SK-MEL-5 (cell line): ENCODE measurements around the gene ALG10B. TPM values are rescaled to one million over a fixed set of nuclear protein-coding genes. Genes with fewer than 3 reads are reported as not detected.
"Not testable (repeated sequence)": the region's sequence is repeated elsewhere in the genome, so short reads cannot be mapped to it uniquely, and the experiment has no call there.

Experiments used
- DNase-seq: peaks from one replicate; pipeline ENCODE4 v3.0.0-alpha.2; 2016; ENCODE audit warnings: low read depth, low spot score
- in situ Hi-C: cut with HindIII; loops from 2 replicates; pipeline ENCODE4 v1.10.0; 2016; ENCODE audit warnings: low sequenced_read_pairs, high pct_unique_total_duplicates, low pct_unique_long_range_greater_than_20kb
- polyA plus RNA-seq, 2 experiments: library from polyadenylated mRNA; depleted of rRNA; stranded (reverse); fragments of >200 nt; gene quantifications; 2 replicates each; pipeline ENCODE4 v1.2.3, GENCODE V29; 2015
- total RNA-seq: library from RNA; depleted of rRNA; stranded (reverse); fragments of >200 nt; shearing (Covaris generic); gene quantifications from 2 replicates; pipeline ENCODE4 v1.2.3, GENCODE V29; 2014; rRNA removed

The ALG10B gene
- total RNA-seq, result 3.8 and 5.1 TPM in 2 replicates
- polyA plus RNA-seq (2015; cell fraction: cytosol; rRNA removed), result 8.3 and 9.9 TPM in 2 replicates
- 15.6 and 21.6 TPM in 2 replicates for polyA plus RNA-seq (2015; cell fraction: nucleus; rRNA removed)

GRCh38 chr12:38316391-38317129 lies at the start of gene ALG10B:
Gene ALG10B, plus strand, starts transcription at chr12:38316774. Its CDS starts 120 bp downstream, at chr12:38316894.
- in situ Hi-C loops, result no loop called here
- DNase-seq, result peak; percentile 98

- in situ Hi-C loops, result no loop called here
- DNase-seq, result no peak
Observed at GRCh38 chr12:38268612-38269011, 48.0 kb upstream of the ALG10B start.

GRCh38 chr12:38269897-38270296 lies 46.7 kb upstream of the ALG10B start:
- in situ Hi-C loops, result no loop called here
- no peak for DNase-seq

- no peak for DNase-seq
- in situ Hi-C loops, result no loop called here
Observed at GRCh38 chr12:38279756-38280155, 36.8 kb upstream of the ALG10B start.

- in situ Hi-C loops, result no loop called here
- peak; percentile 7 for DNase-seq
Observed at GRCh38 chr12:38282886-38283285, 33.7 kb upstream of the ALG10B start.

GRCh38 chr12:38289396-38289795 lies 27.2 kb upstream of the ALG10B start:
- in situ Hi-C loops, result no loop called here
- no peak for DNase-seq

- no peak for DNase-seq
- in situ Hi-C loops, result no loop called here
Observed at GRCh38 chr12:38291160-38291559, 25.4 kb upstream of the ALG10B start.

- in situ Hi-C loops, DNase-seq: not testable (repeated sequence)
Observed at GRCh38 chr12:38302972-38303371, 13.6 kb upstream of the ALG10B start.

GRCh38 chr12:38321966-38322365 lies 5.4 kb downstream of the ALG10B start:
- DNase-seq, in situ Hi-C loops: not testable (repeated sequence)

- in situ Hi-C loops, result no loop called here
- no peak for DNase-seq
Observed at GRCh38 chr12:38324912-38325311, 8.3 kb downstream of the ALG10B start.

GRCh38 chr12:38327356-38327755 lies 10.8 kb downstream of the ALG10B start:
- no peak for DNase-seq
- in situ Hi-C loops, result no loop called here

GRCh38 chr12:38328306-38328895 lies 11.8 kb downstream of the ALG10B start:
- peak; percentile 67 for DNase-seq
- in situ Hi-C loops, result no loop called here

GRCh38 chr12:38330414-38330813 lies 13.8 kb downstream of the ALG10B start:
- DNase-seq, in situ Hi-C loops: not testable (repeated sequence)

GRCh38 chr12:38332814-38333213 lies 16.2 kb downstream of the ALG10B start:
- no peak for DNase-seq
- in situ Hi-C loops, result no loop called here

- DNase-seq, result no peak
- in situ Hi-C loops, result no loop called here
Observed at GRCh38 chr12:38342444-38342843, 25.9 kb downstream of the ALG10B start.

GRCh38 chr12:38343256-38343655 lies 26.7 kb downstream of the ALG10B start:
- in situ Hi-C loops, DNase-seq: not testable (repeated sequence)

- DNase-seq, in situ Hi-C loops: not testable (repeated sequence)
Observed at GRCh38 chr12:38343916-38344315, 27.3 kb downstream of the ALG10B start.

GRCh38 chr12:38350342-38351174 lies 34.0 kb downstream of the ALG10B start:
- in situ Hi-C loops, result no loop called here
- no peak for DNase-seq
